ENCODE data around the gene UGT3A1. TPM values are rescaled to one million over a fixed set of nuclear protein-coding genes. Genes with fewer than 3 reads are reported as not detected.

Gene UGT3A1
- total RNA-seq, 1 donor from 2014 or later = 5.2 TPM

GRCh38 chr5:35908814-35909213, 82.4 kb downstream of the UGT3A1 start:
- no peak for TF ChIP-seq CTCF (IDR thresholded peaks at IDR 0.05; ENCODE audit: unreplicated experiment)
- Mint-ChIP-seq H3K27me3 (no peaks in the 10 kb centered on the region), H3K27ac (no peak overlapping the region), H3K4me1 (ENCODE audit: low read depth) (no peaks in the 10 kb centered on the region), H3K4me3 (ENCODE audit: low read depth) (no peak overlapping the region), H3K36me3 (ENCODE audit: insufficient read depth) (peaks cover 2% of the 10 kb centered on the region), H3K9me3 (ENCODE audit: low read depth) (peaks cover 24% of the 10 kb centered on the region)
- DNase-seq (ENCODE audit: low spot score, unreplicated experiment) = no peak

GRCh38 chr5:35908228-35908627, 83.0 kb downstream of the UGT3A1 start:
- Mint-ChIP-seq H3K36me3 (ENCODE audit: insufficient read depth) (peaks cover 2% of the 10 kb centered on the region), H3K9me3 (ENCODE audit: low read depth) (peaks cover 22% of the 10 kb centered on the region)
- DNase-seq (ENCODE audit: low spot score, unreplicated experiment) = no peak

GRCh38 chr5:35904443-35905132, 86.6 kb downstream of the UGT3A1 start:
- Mint-ChIP-seq H3K4me3 (ENCODE audit: low read depth) (no peak overlapping the region), H3K36me3 (ENCODE audit: insufficient read depth) (no peaks in the 10 kb centered on the region), H3K9me3 (ENCODE audit: low read depth) (peaks cover 7% of the 10 kb centered on the region), H3K27me3 (no peaks in the 10 kb centered on the region), H3K27ac (no peak overlapping the region), H3K4me1 (ENCODE audit: low read depth) (no peaks in the 10 kb centered on the region)
- TF ChIP-seq CTCF (IDR thresholded peaks at IDR 0.05; ENCODE audit: unreplicated experiment) = no peak
- DNase-seq (ENCODE audit: low spot score, unreplicated experiment) = no peak

More at GRCh38 chr5:35908228-35908627, 83.0 kb downstream of the UGT3A1 start:
- no peaks in the 10 kb centered on the region for H3K4me1 Mint-ChIP-seq (ENCODE audit: low read depth)
- no peak overlapping the region for H3K4me3 Mint-ChIP-seq (ENCODE audit: low read depth)
- TF ChIP-seq CTCF (IDR thresholded peaks at IDR 0.05; ENCODE audit: unreplicated experiment) = no peak
- H3K27ac Mint-ChIP-seq = no peak overlapping the region
- H3K27me3 Mint-ChIP-seq = no peaks in the 10 kb centered on the region

- no peak overlapping the region for H3K27ac Mint-ChIP-seq
- H3K4me1 Mint-ChIP-seq (ENCODE audit: low read depth) = no peaks in the 10 kb centered on the region
- no peak overlapping the region for H3K4me3 Mint-ChIP-seq (ENCODE audit: low read depth)
- H3K9me3 Mint-ChIP-seq (ENCODE audit: low read depth) = peaks cover 7% of the 10 kb centered on the region
- no peaks in the 10 kb centered on the region for H3K36me3 Mint-ChIP-seq (ENCODE audit: insufficient read depth)
- no peak for TF ChIP-seq CTCF (IDR thresholded peaks at IDR 0.05; ENCODE audit: unreplicated experiment)
- no peak for DNase-seq (ENCODE audit: low spot score, unreplicated experiment)
- no peaks in the 10 kb centered on the region for H3K27me3 Mint-ChIP-seq
Observed at GRCh38 chr5:35903631-35904203, 87.5 kb downstream of the UGT3A1 start.

- no peak for DNase-seq (ENCODE audit: low spot score, unreplicated experiment)
- no peaks in the 10 kb centered on the region for H3K27me3 Mint-ChIP-seq
- H3K27ac Mint-ChIP-seq = no peak overlapping the region
- no peaks in the 10 kb centered on the region for H3K4me1 Mint-ChIP-seq (ENCODE audit: low read depth)
- H3K9me3 Mint-ChIP-seq (ENCODE audit: low read depth) = peaks cover 7% of the 10 kb centered on the region
- H3K36me3 Mint-ChIP-seq (ENCODE audit: insufficient read depth) = no peaks in the 10 kb centered on the region
- H3K4me3 Mint-ChIP-seq (ENCODE audit: low read depth) = no peak overlapping the region
- TF ChIP-seq CTCF (IDR thresholded peaks at IDR 0.05; ENCODE audit: unreplicated experiment) = no peak
Observed at GRCh38 chr5:35902046-35902672, 89.0 kb downstream of the UGT3A1 start.

Other genes with a start within 250 kb of the UGT3A1 start
- not detected in 2 replicates for gene IL7R, start 134.5 kb downstream of the UGT3A1 start, total RNA-seq
- gene CAPSL, start 52.8 kb downstream of the UGT3A1 start, total RNA-seq = 0.93 and 1.1 TPM in 2 replicates
- 0.53 and 0.67 TPM in 2 replicates for gene UGT3A2, start 75.5 kb upstream of the UGT3A1 start, total RNA-seq
- 6.9 and 7.5 TPM in 2 replicates for gene LMBRD2, start 160.5 kb upstream of the UGT3A1 start, total RNA-seq
- 61.3 and 68.4 TPM in 2 replicates for gene SKP2, start 160.7 kb upstream of the UGT3A1 start, total RNA-seq

Data from progenitor cell of endocrine pancreas (in vitro differentiated cells).